Measurements from ENCODE around the gene SLC6A6.

SLC6A6 gene

DNA sequence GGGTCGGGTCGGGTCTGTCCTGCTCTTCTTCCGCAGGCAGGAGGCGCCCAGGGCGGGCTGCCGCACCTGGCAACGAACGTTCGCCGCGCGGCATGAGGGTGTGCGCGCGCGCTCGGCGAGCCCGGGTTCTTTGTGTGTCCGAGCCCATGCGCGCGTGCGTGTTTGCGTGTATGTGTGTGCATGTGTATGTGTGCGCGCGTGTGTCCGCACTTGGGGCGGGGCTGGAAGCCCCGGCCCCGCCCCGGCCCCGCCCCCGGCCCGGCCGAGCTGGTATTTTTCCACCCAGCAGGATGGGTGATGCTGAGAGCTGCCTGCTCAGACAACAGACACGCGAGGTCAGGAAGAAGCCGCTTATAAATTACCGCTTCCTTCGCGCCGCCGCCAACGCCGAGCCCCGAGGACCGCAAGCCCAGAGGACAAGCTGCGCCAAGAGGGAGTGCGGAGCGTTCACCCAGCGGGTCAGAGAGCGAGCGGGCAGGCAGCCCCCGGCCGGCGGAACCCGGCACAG lies at the start of gene SLC6A6:
TSS of gene SLC6A6 (plus strand) at position 303 of the 508 bp plus-strand sequence. CDS start 41,029 bp downstream, outside the sequence.
- peak within 1 kb of the TSS; percentile 86 for H3K4me3 ChIP-seq (ENCODE audit: control insufficient read depth, low read depth, low read length)

DNA sequence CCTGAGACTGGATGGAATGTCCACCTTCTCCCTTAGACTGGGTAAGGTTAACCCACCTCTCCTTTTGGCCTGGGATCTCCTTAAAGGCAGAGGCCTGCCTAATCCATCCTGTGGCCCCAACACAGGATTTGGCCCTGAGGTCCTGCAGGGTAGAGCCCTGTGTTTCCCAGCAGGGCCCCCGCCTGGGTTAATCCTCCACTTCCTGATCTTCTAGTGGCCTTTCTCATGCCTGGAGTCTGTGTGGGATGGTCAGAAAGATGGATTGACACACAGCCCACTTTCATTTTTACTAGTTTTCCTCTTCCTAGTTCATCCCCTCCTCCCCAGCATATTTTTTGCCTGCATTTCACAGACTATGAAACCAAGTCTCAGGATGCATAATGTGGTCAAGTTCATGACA lies 48.9 kb upstream of the SLC6A6 start:
- TF ChIP-seq, protein P1, sequence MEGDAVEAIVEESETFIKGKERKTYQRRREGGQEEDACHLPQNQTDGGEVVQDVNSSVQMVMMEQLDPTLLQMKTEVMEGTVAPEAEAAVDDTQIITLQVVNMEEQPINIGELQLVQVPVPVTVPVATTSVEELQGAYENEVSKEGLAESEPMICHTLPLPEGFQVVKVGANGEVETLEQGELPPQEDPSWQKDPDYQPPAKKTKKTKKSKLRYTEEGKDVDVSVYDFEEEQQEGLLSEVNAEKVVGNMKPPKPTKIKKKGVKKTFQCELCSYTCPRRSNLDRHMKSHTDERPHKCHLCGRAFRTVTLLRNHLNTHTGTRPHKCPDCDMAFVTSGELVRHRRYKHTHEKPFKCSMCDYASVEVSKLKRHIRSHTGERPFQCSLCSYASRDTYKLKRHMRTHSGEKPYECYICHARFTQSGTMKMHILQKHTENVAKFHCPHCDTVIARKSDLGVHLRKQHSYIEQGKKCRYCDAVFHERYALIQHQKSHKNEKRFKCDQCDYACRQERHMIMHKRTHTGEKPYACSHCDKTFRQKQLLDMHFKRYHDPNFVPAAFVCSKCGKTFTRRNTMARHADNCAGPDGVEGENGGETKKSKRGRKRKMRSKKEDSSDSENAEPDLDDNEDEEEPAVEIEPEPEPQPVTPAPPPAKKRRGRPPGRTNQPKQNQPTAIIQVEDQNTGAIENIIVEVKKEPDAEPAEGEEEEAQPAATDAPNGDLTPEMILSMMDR (conservative IDR thresholded peaks at IDR 0.05; ENCODE audit: control insufficient read depth, insufficient read depth, low read depth, low read length) = no peak
- H3K4me3 ChIP-seq (ENCODE audit: control insufficient read depth, low read depth, low read length) = no peak overlapping the region
- DNase-seq (ENCODE audit: low read depth) = no peak

More for the DNA sequence above, at the start of gene SLC6A6:
- DNase-seq (ENCODE audit: low read depth) = peak; percentile 88
- TF ChIP-seq, protein P1 (conservative IDR thresholded peaks at IDR 0.05; ENCODE audit: control insufficient read depth, insufficient read depth, low read depth, low read length) = no peak

DNA sequence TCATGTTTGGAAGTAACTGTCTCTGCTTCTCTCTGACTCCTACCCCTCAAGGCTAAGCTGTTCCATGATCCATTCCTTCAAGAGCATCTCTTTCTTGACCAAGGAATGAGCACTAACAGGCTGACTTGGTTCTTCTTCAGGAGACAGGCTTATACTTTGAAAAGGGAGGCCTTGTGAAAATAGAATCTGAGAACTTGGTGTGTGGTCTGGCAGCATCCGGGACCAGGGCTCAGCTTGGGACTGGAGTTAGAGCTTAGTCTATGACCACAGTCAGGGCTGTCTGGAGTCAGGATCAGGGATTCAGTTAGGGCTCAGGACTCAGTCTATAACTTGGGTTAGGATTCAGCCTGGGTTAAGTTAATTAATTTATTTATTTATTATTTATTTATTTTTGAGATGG lies 44.9 kb upstream of the SLC6A6 start:
- no peak overlapping the region for H3K4me3 ChIP-seq (ENCODE audit: control insufficient read depth, low read depth, low read length)
- TF ChIP-seq, protein P1 (conservative IDR thresholded peaks at IDR 0.05; ENCODE audit: control insufficient read depth, insufficient read depth, low read depth, low read length) = no peak
- no peak for DNase-seq (ENCODE audit: low read depth)

DNA sequence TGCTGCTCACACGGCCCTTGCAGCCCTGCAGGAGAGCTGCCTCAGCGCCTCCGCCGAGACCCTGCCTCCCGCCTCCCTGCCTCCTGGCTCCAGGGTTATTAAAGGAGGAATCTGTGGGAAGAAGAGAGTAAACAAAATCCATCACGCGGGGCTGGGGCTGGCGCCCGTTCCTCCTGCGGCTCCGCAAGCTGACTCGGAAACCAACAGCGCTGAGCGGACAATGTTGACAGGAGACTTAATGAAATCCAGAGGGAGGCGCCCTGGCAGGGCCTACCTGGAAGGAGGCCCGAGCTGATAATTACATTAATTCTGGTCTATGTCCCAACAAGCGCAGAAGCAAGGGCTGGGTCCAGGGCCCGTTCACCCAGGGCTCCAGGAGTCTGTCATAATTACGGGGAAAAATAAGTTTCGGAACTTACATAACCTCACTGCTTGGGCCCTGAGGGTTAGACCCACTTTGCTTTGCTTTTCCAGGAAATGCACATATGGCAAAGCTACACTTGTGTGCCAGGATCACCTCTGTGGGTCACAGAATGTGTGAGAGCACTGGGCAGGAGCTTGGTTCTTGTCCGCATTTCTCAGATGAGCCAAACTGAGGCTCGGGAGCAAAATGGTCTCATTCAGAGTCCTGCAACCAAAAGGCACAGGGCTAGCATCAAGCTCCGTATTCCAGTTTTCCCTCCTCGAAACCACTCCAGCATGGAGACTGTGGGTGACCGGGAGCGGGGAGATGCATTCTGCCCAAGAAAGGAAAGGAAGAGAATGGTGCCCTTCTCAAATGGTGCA lies 43.8 kb upstream of the SLC6A6 start:
- H3K4me3 ChIP-seq (ENCODE audit: control insufficient read depth, low read depth, low read length) = no peak overlapping the region
- DNase-seq (ENCODE audit: low read depth) = peak; percentile 47

DNA sequence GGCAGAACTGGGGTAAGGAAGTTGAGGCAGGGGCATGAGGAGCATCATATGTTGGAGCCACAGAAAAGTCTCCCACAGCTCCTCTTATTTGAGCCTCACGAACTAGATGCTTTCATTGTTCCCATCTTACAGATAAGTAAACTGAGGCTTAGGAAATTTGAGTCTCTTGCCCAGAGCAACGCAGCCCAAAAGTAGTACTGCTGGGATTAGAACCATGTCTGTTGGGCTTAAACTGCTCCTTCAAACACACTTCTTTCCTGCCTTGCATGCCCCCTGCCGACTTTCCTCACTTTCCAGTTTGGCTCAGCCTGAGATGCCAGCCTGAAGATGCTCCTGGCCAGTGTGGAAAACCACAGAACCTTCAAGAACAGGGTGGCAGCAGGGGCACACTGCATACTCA lies 43.1 kb upstream of the SLC6A6 start:
- DNase-seq (ENCODE audit: low read depth) = no peak
- TF ChIP-seq, protein P1 (conservative IDR thresholded peaks at IDR 0.05; ENCODE audit: control insufficient read depth, insufficient read depth, low read depth, low read length) = no peak
- no peak overlapping the region for H3K4me3 ChIP-seq (ENCODE audit: control insufficient read depth, low read depth, low read length)

More for the DNA sequence above, 43.8 kb upstream of the SLC6A6 start:
- TF ChIP-seq, protein P1 (conservative IDR thresholded peaks at IDR 0.05; ENCODE audit: control insufficient read depth, insufficient read depth, low read depth, low read length) = no peak

DNA sequence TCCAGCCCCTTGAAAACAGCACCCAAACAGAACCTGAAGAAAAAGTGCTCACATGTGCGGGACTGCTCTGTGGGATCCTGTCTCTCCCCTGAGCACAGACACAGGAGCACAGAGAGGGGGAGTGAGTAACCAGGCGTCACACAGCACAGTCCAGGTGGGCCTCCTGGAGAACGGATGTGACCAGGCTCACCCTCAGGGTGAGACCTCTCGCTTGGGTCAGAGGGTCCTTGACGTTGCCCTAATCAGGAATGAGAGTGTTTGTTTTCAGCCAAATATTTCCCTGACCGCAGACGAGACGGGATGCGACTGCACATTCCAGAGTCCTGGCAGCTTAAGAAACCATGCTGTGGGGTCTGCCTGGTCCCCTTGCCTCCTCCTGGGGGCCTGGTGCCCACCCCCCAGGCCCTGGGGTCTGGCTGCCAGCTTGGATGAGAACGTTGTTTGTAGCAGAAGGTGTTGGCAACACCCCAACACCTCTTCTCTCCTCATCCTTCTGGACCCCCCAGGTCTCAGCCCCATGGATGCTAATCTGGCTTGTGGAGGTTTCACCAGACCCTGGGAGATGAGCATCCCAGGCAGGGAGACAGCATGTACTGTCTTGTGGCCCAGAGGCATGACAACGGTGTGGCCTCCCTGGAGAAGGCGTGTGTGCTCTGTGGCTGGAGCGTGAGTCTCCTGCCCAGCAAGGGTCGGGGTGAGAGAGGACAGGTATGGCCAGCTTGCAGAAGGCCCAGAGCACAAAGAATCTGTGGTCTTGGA lies 42.1 kb upstream of the SLC6A6 start:
- H3K4me3 ChIP-seq (ENCODE audit: control insufficient read depth, low read depth, low read length) = no peak overlapping the region
- DNase-seq (ENCODE audit: low read depth) = no peak
- TF ChIP-seq, protein P1 (conservative IDR thresholded peaks at IDR 0.05; ENCODE audit: control insufficient read depth, insufficient read depth, low read depth, low read length) = no peak

Measured in fibroblast of mammary gland (primary cell).